OCI-LY1 (cell line): ENCODE data around the gene PTGIR.

Experiments used
- H2AFZ ChIP-seq: fragments of 200-600 bp; sonication (generic), shearing (Covaris generic); 2 replicates; pipeline ENCODE4 v1.6.0; 2014; ENCODE audit warnings: antibody characterized with exemption, mild to moderate bottlenecking, low read length
- H3F3A ChIP-seq: fragments of 200-600 bp; sonication (generic), shearing (Covaris generic); 2 replicates; pipeline ENCODE4 v1.6.0; 2014; ENCODE audit warnings: mild to moderate bottlenecking, antibody characterized with exemption, low read length, moderate library complexity; ENCODE audit not compliant: insufficient read depth
- H3K27ac ChIP-seq: fragments of 200-600 bp; sonication (generic); 2 replicates; pipeline ENCODE4 v1.5.1; 2014; ENCODE audit warnings: low read length, mixed run types, mild to moderate bottlenecking, low read depth; ENCODE audit not compliant: poor library complexity, severe bottlenecking
- H3K27me3 ChIP-seq: fragments of 200-600 bp; sonication (generic); 2 replicates; pipeline ENCODE4 v1.6.0; 2014; ENCODE audit warnings: antibody characterized with exemption, mild to moderate bottlenecking, low read length, moderate library complexity; ENCODE audit not compliant: insufficient read depth
- H3K36me3 ChIP-seq: fragments of 200-600 bp; sonication (generic); 2 replicates; pipeline ENCODE4 v1.6.1; 2014; ENCODE audit warnings: mild to moderate bottlenecking, antibody characterized with exemption, low read length, moderate library complexity, mixed read lengths; ENCODE audit not compliant: insufficient read depth
- H3K4me1 ChIP-seq: fragments of 200-600 bp; sonication (generic); 2 replicates; pipeline ENCODE4 v1.5.1; 2014; ENCODE audit warnings: mild to moderate bottlenecking, low read length, moderate library complexity; ENCODE audit not compliant: insufficient read depth, severe bottlenecking
- H3K4me2 ChIP-seq: fragments of 200-600 bp; sonication (generic), shearing (Covaris generic); 2 replicates; pipeline ENCODE4 v1.6.1; 2014; ENCODE audit warnings: low read length
- H3K4me3 ChIP-seq: fragments of 200-600 bp; sonication (generic); 2 replicates; pipeline ENCODE4 v1.5.1; 2014; ENCODE audit warnings: low read length, low read depth, mild to moderate bottlenecking, mixed read lengths; ENCODE audit not compliant: poor library complexity, severe bottlenecking
- H3K79me2 ChIP-seq: fragments of 200-600 bp; shearing (Covaris generic); 2 replicates; pipeline ENCODE4 v1.6.1; 2016; ENCODE audit warnings: mixed run types, low read length, mixed read lengths; ENCODE audit not compliant: insufficient read depth
- H3K9ac ChIP-seq: fragments of 200-600 bp; sonication (generic), shearing (Covaris generic); 2 replicates; pipeline ENCODE4 v1.6.1; 2014; ENCODE audit warnings: mild to moderate bottlenecking, low read length, mixed read lengths
- H3K9me2 ChIP-seq: fragments of 200-600 bp; sonication (generic), shearing (Covaris generic); 2 replicates; pipeline ENCODE4 v1.6.1; 2014; ENCODE audit warnings: low read depth, mild to moderate bottlenecking, low read length, mixed read lengths
- H3K9me3 ChIP-seq: fragments of 200-600 bp; shearing (Covaris generic); 2 replicates; pipeline ENCODE4 v1.6.1; 2014; ENCODE audit warnings: low read length, mixed read lengths
- H4K20me1 ChIP-seq: fragments of 200-600 bp; sonication (generic), shearing (Covaris generic); 2 replicates; pipeline ENCODE4 v1.6.0; 2016; ENCODE audit warnings: mild to moderate bottlenecking, low read length; ENCODE audit not compliant: insufficient read depth
- CTCF ChIP-seq: fragments of 200-600 bp; sonication (generic), shearing (Covaris generic); IDR thresholded peaks from 2 replicates; pipeline ENCODE4 v1.5.1; 2017; ENCODE audit warnings: mild to moderate bottlenecking, antibody characterized with exemption, low read length, moderate library complexity, mixed read lengths
- EZH2 ChIP-seq: fragments of 200-600 bp; sonication (generic), shearing (Covaris generic); IDR thresholded peaks from 2 replicates; pipeline ENCODE4 v1.8.0; 2017; ENCODE audit warnings: borderline replicate concordance, mixed run types, mild to moderate bottlenecking, antibody characterized with exemption, low read length, moderate library complexity, mixed read lengths

PTGIR gene

GRCh38 chr19:46605356-46605821, 19.5 kb downstream of the PTGIR start:
- peaks cover 21% of the 10 kb centered on the region for H3K79me2 ChIP-seq
- H4K20me1 ChIP-seq = no peaks in the 10 kb centered on the region
- H3K9ac ChIP-seq = no peak overlapping the region
- H3K9me3 ChIP-seq = no peaks in the 10 kb centered on the region
- H3K4me2 ChIP-seq = no peak overlapping the region
- TF ChIP-seq CTCF (no peak), EZH2 (no peak)
- no peak overlapping the region for H3K27ac ChIP-seq
- no peak overlapping the region for H2AFZ ChIP-seq
- peaks cover 18% of the 10 kb centered on the region for H3K4me1 ChIP-seq
- no peak overlapping the region for H3K4me3 ChIP-seq
- no peaks in the 10 kb centered on the region for H3K9me2 ChIP-seq
- no peaks in the 10 kb centered on the region for H3F3A ChIP-seq
- H3K36me3 ChIP-seq = peaks cover 51% of the 10 kb centered on the region
- H3K27me3 ChIP-seq = no peaks in the 10 kb centered on the region

GRCh38 chr19:46604781-46605355, 20.0 kb downstream of the PTGIR start:
- no peaks in the 10 kb centered on the region for H3F3A ChIP-seq
- no peaks in the 10 kb centered on the region for H3K9me2 ChIP-seq
- no peak overlapping the region for H3K4me3 ChIP-seq
- peaks cover 21% of the 10 kb centered on the region for H3K79me2 ChIP-seq
- peaks cover 47% of the 10 kb centered on the region for H3K36me3 ChIP-seq
- H3K4me1 ChIP-seq = peaks cover 21% of the 10 kb centered on the region
- no peak overlapping the region for H2AFZ ChIP-seq
- no peaks in the 10 kb centered on the region for H4K20me1 ChIP-seq
- H3K9ac ChIP-seq = no peak overlapping the region
- H3K27ac ChIP-seq = no peak overlapping the region
- TF ChIP-seq EZH2 (no peak), CTCF (no peak)
- H3K27me3 ChIP-seq = no peaks in the 10 kb centered on the region
- 0 out of 2 replicates have a peak, but pooled peaks cover 2% of the 10 kb centered on the region for H3K9me3 ChIP-seq
- no peak overlapping the region for H3K4me2 ChIP-seq

DNA sequence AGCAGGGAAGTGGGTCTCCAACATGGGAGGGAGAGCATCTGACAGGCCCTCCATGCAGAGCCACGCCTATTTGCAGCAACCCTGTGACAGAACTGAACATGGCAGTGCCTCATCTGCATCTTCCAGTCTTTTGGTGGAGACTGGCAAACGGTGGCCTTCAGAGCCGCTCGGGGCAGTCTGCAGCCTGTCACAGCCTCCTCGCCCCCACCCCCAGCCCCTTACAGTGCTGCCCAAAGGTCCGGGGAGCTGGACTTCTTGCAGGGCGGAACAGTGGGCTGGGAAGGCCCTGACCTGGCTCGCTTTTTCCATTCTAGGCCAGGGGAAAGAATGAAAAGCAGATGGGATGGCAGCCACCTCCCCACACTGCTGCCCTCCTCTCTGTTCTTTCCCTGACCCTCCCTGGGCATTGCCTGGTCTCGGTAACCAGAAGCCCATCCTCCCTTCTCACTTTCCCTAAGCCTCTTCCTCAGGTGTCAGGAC, 21.1 kb downstream of the PTGIR start:
- Histone ChIP-seq H2AFZ (no peak overlapping the region), H3K27me3 (no peaks in the 10 kb centered on the region; the same call in 1 of the 2 replicates), H3K79me2 (peaks cover 21% of the 10 kb centered on the region), H3K9ac (no peak overlapping the region), H3K36me3 (peaks cover 36% of the 10 kb centered on the region), H3K9me3 (peaks cover 6% of the 10 kb centered on the region), H3K4me2 (peak overlapping the region; percentile 84; the same call in 1 of the 2 replicates), H3K27ac (no peak overlapping the region), H3K9me2 (no peaks in the 10 kb centered on the region), H3K4me3 (no peak overlapping the region), H3K4me1 (peaks cover 21% of the 10 kb centered on the region), H4K20me1 (no peaks in the 10 kb centered on the region), H3F3A (no peaks in the 10 kb centered on the region)
- no peak for TF ChIP-seq EZH2
- TF ChIP-seq CTCF = no peak
